ENCODE measurements around the gene TMEM135.
"Not testable (repeated sequence)": the region's sequence is repeated elsewhere in the genome, so short reads cannot be mapped to it uniquely, and the experiment has no call there.

Gene TMEM135

DNA sequence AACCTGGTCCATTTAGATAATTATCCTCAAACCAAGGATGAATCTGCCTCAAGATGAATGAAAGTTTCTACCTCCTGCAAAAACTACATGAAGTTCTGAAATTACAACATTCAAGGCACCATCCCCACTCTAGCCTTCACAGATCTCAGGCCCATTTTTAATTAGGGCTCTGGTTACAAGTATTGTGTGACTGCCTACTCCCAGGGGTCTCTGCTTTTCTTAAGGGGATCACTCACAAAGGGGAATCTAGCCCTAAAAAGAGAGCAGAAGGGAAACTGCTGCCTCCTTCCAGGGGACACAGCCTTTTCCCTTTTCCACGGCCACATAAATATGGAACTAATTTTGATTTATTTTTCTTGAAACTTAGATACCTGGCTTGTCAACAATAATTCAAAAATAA is 17.4 kb upstream of the TMEM135 start:
- DNase-seq (ENCODE audit: low read depth in 3 of 3, low spot score in 1 of 3): no peak

GRCh38 chr11:87020764-87021365 is 16.9 kb upstream of the TMEM135 start:
- DNase-seq (ENCODE audit: low read depth in 3 of 3, low spot score in 1 of 3): no peak

GRCh38 chr11:87022254-87022653 is 15.5 kb upstream of the TMEM135 start:
- DNase-seq (ENCODE audit: low read depth in 3 of 3, low spot score in 1 of 3): no peak

DNA sequence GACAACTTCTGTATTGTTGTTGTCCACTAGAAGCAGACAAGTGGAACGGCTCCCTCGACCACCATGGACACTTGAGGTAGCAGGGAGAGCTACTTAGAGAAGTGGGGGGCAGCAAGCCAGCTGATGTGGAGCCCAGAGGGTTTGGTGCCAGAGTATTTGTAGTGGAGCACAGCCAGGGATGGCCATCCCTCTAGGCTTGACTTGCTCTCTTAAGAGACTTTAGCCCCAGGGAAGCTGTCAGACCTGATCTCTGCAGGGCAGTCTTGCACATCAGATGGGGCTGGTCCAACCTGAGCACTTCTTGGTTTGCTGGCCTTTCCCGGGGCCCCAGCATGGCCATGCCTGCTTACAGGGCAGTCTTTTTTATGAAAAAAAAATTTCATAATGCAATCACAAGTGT is 15.0 kb upstream of the TMEM135 start:
- DNase-seq (ENCODE audit: low read depth in 3 of 3, low spot score in 1 of 3): no peak

- DNase-seq (ENCODE audit: low read depth in 3 of 3, low spot score in 1 of 3): not testable (repeated sequence)
Measured at GRCh38 chr11:87026415-87026814, 11.3 kb upstream of the TMEM135 start.

GRCh38 chr11:87030458-87031054 is 7.2 kb upstream of the TMEM135 start:
- DNase-seq (ENCODE audit: low read depth in 3 of 3, low spot score in 1 of 3): no peak

GRCh38 chr11:87031433-87032170 is 6.1 kb upstream of the TMEM135 start:
- no peak for DNase-seq (ENCODE audit: low read depth in 3 of 3, low spot score in 1 of 3)

DNA sequence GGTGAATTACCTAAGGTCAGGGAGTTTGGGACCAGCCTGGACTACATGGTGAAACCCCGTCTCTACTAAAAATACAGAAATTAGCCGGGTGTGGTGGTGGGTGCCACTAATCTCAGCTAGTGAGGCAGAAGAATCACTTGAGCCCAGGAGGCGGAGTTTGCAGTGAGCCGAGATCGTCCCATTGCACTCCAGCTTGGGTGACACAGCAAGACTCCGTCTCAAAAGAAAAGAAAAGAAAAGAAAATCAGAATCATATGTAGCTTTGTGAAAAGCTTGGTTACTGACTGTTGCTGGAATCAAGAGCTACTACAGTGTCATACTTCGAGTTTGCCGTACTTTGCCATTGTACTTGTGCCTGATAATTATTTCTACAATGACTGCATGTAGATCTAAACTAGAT is 4.2 kb upstream of the TMEM135 start:
- DNase-seq (ENCODE audit: low read depth in 3 of 3, low spot score in 1 of 3): no peak

- DNase-seq (ENCODE audit: low read depth in 3 of 3, low spot score in 1 of 3): no peak
Measured at GRCh38 chr11:87035976-87036583, 1.7 kb upstream of the TMEM135 start.

GRCh38 chr11:87036756-87037449 is 831 bp upstream of the TMEM135 start:
- no peak for DNase-seq (ENCODE audit: low read depth in 3 of 3, low spot score in 1 of 3)

GRCh38 chr11:87038235-87038977 is 672 bp downstream of the TMEM135 start:
- no peak for DNase-seq (ENCODE audit: low read depth in 3 of 3, low spot score in 1 of 3)

- no peak for DNase-seq (ENCODE audit: low read depth in 3 of 3, low spot score in 1 of 3)
Measured at GRCh38 chr11:87039371-87039770, 1.6 kb downstream of the TMEM135 start.

GRCh38 chr11:87043894-87044293 is 6.2 kb downstream of the TMEM135 start:
- DNase-seq (ENCODE audit: low read depth in 3 of 3, low spot score in 1 of 3): no peak

- DNase-seq (ENCODE audit: low read depth in 3 of 3, low spot score in 1 of 3): no peak
Measured at GRCh38 chr11:87046824-87047223, 9.1 kb downstream of the TMEM135 start.

DNA sequence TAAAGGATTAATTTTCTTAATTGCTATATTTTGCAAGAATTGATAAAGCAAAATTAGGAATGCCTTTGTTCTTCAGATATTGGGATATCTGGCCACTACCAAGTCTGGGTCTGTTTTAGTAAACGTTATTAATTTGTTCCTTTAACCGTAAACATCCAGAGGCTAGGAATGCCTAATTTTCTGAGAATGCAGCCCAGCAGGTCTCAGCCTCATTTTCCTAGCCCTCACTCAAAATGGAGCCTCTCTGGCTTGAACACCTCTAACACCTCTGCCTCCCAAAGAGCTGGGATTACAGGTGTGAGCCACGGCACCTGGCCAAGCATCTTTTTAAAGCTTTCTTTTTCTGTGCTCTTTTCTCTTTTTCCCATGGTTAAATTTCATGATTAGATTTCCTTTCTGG is 18.4 kb downstream of the TMEM135 start:
- DNase-seq (ENCODE audit: low read depth in 3 of 3, low spot score in 1 of 3): no peak

DNA sequence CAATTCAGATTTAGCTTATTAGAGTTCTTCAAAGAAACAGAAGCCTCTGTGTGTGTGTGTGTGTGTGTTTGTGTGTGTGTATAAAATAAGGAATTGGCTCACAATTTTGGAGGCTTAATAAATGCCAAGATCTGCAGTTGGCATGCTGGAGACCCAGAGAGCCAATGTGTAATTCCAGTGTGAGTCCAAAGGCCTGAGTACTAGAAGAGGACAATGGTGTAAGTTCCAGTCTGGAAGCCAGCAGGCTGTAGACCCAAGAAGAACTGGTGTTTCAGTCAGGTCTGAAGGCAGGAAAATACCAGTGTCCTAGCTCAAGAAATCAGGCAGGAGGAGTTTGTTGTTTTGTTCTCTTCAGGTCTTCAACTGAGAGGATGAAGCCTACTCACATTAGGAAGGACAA is 20.0 kb downstream of the TMEM135 start:
- no peak for DNase-seq (ENCODE audit: low read depth in 3 of 3, low spot score in 1 of 3)

GRCh38 chr11:87059596-87060390 is 22.1 kb downstream of the TMEM135 start:
- DNase-seq (ENCODE audit: low read depth in 3 of 3, low spot score in 1 of 3): no peak

DNA sequence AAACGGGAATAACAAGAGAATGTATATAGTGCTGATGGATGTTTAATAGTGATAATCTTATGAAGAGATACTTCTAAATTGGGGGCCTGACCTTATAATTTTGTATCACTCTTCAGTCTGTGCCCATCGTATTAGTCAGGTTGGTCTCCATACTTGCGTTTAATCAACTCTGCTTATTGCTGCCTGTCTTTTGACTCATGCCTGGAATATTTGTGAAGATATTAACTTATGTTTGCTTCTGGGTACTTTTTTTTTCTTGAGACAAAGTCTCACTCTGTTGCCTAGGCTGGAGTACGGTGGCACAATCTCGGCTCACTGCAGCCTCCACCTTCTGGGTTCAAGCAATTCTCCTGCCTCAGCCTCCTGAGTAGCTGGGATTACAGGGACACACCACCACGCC is 24.0 kb downstream of the TMEM135 start:
- no peak for DNase-seq (ENCODE audit: low read depth in 3 of 3, low spot score in 1 of 3)

DNA sequence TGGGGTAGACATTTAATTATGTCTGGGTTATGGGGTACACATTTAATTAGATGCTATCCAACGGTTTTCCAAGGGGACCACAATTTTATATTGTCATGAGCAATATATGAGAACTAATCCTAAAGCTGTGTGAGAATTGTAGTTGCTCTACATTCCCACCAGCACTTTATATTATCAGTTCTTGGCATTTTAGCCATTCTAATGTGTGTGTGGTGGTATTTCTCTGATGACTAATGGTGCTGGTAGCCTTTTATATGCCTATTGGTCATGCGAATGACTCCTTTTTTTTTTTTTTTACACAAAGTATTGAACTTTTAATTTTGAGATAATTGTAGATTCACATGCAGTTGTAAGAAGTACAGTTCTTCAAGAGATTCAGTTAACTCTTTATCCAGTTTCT is 26.2 kb downstream of the TMEM135 start:
- no peak for DNase-seq (ENCODE audit: low read depth in 3 of 3, low spot score in 1 of 3)

- no peak for DNase-seq (ENCODE audit: low read depth in 3 of 3, low spot score in 1 of 3)
Measured at GRCh38 chr11:87072787-87073186, 35.1 kb downstream of the TMEM135 start.
